ENCODE measurements around the gene MYZAP. TPM values are rescaled to one million over a fixed set of nuclear protein-coding genes. Genes with fewer than 3 reads are reported as not detected.

Gene MYZAP
- total RNA-seq, 1 donor from 2014 or later, result 2.6 TPM

DNA sequence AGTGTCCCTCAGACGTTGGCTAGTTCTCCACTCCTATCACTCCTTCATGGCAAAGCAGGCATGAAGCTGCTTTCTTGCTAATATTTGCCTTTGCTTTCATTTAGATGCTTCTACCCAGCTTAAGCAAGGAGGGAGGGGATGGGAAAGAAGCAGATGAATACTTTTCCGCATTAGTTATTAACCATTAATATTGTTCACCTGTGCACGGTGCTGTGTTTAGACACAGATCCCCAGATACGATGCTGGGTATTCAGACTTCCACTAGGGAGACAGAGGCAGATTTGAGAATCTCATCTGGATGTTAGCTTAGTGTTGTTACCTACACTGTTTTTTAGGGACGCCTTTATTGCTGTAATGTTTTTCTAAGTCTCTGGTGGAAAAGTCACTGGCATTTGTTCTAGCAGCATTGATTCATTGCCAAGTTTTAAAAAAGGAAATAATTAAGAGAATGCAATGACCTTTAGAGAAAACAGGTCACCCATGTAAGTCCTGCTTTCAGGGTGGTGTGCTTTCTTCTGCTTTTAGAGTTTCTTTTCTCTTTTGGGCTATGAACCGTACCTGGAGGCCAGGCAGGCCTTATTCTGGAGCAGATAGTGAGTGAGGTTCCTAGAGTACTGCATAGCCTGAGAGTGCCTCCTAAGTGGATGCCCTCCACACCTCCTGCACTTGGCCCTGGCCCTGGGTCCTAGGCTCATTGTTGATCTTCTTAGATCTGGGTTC, 55.5 kb downstream of the MYZAP start:
- Histone ChIP-seq H3K9ac (ENCODE audit: low read depth in 1 of 3, low read length in 3 of 3) (no peak overlapping the region), H3K27me3 (ENCODE audit: control insufficient read depth in 3 of 3, insufficient read depth in 3 of 3, low read length in 3 of 3) (no peaks in the 10 kb centered on the region), H3K4me1 (ENCODE audit: control insufficient read depth in 3 of 3, insufficient read depth in 3 of 3, low read length in 3 of 3) (peaks cover 9 to 12% (median 11%) of the 10 kb centered on the region in 3 donors), H3K4me3 (ENCODE audit: low read length in 3 of 3) (peak overlapping the region in 1 of 3 donors; percentile 4), H3K27ac (ENCODE audit: low read depth, low read length) (no peak overlapping the region), H3K9me3 (ENCODE audit: control insufficient read depth in 3 of 3, low read length in 3 of 3) (no peaks in the 10 kb centered on the region), H3K36me3 (ENCODE audit: control insufficient read depth in 3 of 3, insufficient read depth in 3 of 3, low read length in 3 of 3) (no peaks in the 10 kb centered on the region)

DNA sequence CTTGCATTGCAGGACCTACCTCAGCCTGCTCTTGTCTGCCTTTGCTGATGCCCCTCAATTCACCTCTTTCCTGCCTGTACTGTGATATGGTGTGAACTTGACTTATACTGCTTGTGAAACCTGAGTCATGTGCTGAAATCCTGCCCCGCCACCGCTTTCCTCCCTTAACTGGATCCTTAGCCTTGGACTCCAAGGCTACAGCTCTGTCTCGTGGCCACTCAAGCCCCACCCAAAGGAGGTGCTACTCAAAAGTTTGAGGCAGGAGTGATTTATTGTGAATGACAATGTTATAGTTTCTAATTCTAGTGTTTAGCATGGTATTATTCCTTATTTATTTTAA, 56.1 kb downstream of the MYZAP start:
- Histone ChIP-seq H3K36me3 (ENCODE audit: control insufficient read depth in 3 of 3, insufficient read depth in 3 of 3, low read length in 3 of 3) (no peaks in the 10 kb centered on the region), H3K9me3 (ENCODE audit: control insufficient read depth in 3 of 3, low read length in 3 of 3) (no peaks in the 10 kb centered on the region), H3K27me3 (ENCODE audit: control insufficient read depth in 3 of 3, insufficient read depth in 3 of 3, low read length in 3 of 3) (no peaks in the 10 kb centered on the region), H3K4me3 (ENCODE audit: low read length in 3 of 3) (peak overlapping the region in 1 of 3 donors; percentile 4), H3K27ac (ENCODE audit: low read depth, low read length) (no peak overlapping the region), H3K9ac (ENCODE audit: low read depth in 1 of 3, low read length in 3 of 3) (no peak overlapping the region), H3K4me1 (ENCODE audit: control insufficient read depth in 3 of 3, insufficient read depth in 3 of 3, low read length in 3 of 3) (peaks cover 9 to 12% (median 11%) of the 10 kb centered on the region in 3 donors)

DNA sequence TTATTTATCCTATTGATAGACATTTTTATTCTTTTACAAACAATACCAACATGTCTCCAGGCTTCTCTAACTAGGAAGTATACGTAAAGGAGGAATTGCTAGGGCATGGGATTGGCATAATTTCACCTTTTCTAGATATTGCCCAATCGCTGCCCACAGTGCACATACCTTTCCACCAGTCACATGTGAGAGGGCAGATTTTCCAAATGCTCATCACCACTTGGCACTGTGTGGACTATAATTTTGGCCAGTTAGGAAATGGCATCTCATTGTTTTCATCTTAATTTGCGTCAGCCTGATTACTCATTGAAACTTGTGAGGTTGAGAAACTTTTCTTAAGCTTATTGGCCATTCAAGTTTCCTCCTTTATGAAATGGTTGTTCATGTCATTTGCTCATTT, 57.4 kb downstream of the MYZAP start:
- no peak overlapping the region for H3K4me3 ChIP-seq (ENCODE audit: low read length in 3 of 3)
- no peak overlapping the region for H3K9ac ChIP-seq (ENCODE audit: low read depth in 1 of 3, low read length in 3 of 3)
- H3K27me3 ChIP-seq (ENCODE audit: control insufficient read depth in 3 of 3, insufficient read depth in 3 of 3, low read length in 3 of 3), result no peaks in the 10 kb centered on the region
- H3K36me3 ChIP-seq (ENCODE audit: control insufficient read depth in 3 of 3, insufficient read depth in 3 of 3, low read length in 3 of 3), result no peaks in the 10 kb centered on the region
- H3K9me3 ChIP-seq (ENCODE audit: control insufficient read depth in 3 of 3, low read length in 3 of 3), result no peaks in the 10 kb centered on the region
- no peak overlapping the region for H3K27ac ChIP-seq (ENCODE audit: low read depth, low read length)
- peaks cover 9 to 12% (median 11%) of the 10 kb centered on the region in 3 donors for H3K4me1 ChIP-seq (ENCODE audit: control insufficient read depth in 3 of 3, insufficient read depth in 3 of 3, low read length in 3 of 3)

DNA sequence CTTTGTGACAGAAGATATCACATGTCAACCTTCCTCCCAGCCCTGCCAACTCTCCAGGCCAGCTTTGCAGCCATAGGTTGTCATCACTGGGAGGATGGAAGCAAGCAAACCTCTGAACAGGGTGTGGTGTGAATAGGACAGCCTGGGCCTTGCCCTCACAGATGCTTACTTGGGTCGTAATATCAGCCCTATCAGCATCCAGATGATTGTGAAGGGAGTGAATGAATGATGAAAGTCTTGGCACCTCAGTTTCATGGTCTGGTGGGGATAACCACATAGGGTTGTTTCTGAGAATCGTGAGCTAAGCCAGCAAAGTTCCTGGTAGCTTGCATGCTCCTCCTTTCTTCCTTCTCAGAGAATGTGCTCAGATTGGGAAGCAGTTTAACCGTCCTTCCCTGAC, 59.7 kb downstream of the MYZAP start:
- no peak overlapping the region for H3K4me3 ChIP-seq (ENCODE audit: low read length in 3 of 3)
- H3K9me3 ChIP-seq (ENCODE audit: control insufficient read depth in 3 of 3, low read length in 3 of 3), result no peaks in the 10 kb centered on the region
- no peaks in the 10 kb centered on the region for H3K27me3 ChIP-seq (ENCODE audit: control insufficient read depth in 3 of 3, insufficient read depth in 3 of 3, low read length in 3 of 3)
- no peak overlapping the region for H3K9ac ChIP-seq (ENCODE audit: low read depth in 1 of 3, low read length in 3 of 3)
- no peaks in the 10 kb centered on the region for H3K36me3 ChIP-seq (ENCODE audit: control insufficient read depth in 3 of 3, insufficient read depth in 3 of 3, low read length in 3 of 3)
- H3K4me1 ChIP-seq (ENCODE audit: control insufficient read depth in 3 of 3, insufficient read depth in 3 of 3, low read length in 3 of 3), result peaks cover 9 to 12% (median 11%) of the 10 kb centered on the region in 3 donors
- H3K27ac ChIP-seq (ENCODE audit: low read depth, low read length), result no peak overlapping the region

DNA sequence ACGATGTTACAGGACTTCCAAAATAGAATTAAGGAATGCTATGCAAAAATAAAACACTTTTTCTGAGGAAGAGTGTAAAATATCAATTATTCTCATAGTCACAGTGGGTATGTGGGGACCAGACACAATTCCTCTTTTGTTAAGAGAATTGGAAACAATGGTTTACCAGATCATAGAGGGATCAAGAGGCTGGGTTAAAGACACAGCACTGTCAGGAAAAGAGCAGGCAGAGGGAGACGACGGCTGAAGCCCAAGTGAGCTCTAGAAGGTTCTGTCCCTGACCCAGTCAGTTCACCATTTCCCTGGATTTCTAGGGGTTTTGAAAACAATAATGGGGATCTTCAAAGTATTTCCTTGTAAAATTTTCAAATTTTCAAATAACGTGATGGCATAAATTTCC, 60.8 kb downstream of the MYZAP start:
- Histone ChIP-seq H3K4me1 (ENCODE audit: control insufficient read depth in 3 of 3, insufficient read depth in 3 of 3, low read length in 3 of 3) (peaks cover 4 to 6% (median 5%) of the 10 kb centered on the region in 3 donors), H3K4me3 (ENCODE audit: low read length in 3 of 3) (no peak overlapping the region), H3K36me3 (ENCODE audit: control insufficient read depth in 3 of 3, insufficient read depth in 3 of 3, low read length in 3 of 3) (no peaks in the 10 kb centered on the region), H3K9ac (ENCODE audit: low read depth in 1 of 3, low read length in 3 of 3) (no peak overlapping the region), H3K27me3 (ENCODE audit: control insufficient read depth in 3 of 3, insufficient read depth in 3 of 3, low read length in 3 of 3) (no peaks in the 10 kb centered on the region), H3K27ac (ENCODE audit: low read depth, low read length) (no peak overlapping the region), H3K9me3 (ENCODE audit: control insufficient read depth in 3 of 3, low read length in 3 of 3) (no peaks in the 10 kb centered on the region)

DNA sequence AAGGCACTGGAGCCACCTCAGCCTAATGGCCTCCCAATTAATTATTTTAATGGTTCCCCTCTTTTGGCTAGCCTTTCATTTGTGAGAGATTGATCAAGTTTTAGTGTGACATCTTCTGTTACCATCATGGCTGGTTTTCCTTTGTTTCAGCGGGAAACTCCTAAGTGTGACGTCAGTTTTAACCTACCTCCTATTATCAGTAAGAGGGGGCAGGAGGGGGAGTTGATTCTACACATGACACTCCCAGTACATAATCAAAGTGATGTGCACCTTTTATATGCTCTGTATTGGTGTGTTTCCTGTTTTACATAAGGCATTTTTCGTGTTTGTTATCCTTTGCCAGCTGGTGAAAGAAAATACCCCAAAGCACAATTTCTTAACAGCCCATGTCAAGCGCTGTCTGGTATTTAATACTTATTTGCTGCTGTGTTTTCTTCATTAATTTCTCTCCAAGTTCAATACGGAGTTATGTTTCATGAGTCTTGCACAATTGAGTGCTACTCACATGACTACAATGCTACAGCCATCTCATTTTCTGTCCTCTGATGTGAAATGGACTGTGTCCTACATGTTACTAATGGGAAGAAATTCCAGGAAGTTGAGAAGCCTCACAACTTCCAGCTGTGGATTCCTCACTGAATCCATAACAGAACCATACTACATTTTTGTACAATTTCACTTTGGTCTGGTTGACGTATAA, 62.6 kb downstream of the MYZAP start:
- H3K9ac ChIP-seq (ENCODE audit: low read depth in 1 of 3, low read length in 3 of 3), result no peak overlapping the region
- H3K27ac ChIP-seq (ENCODE audit: low read depth, low read length), result no peak overlapping the region
- no peaks in the 10 kb centered on the region for H3K4me1 ChIP-seq (ENCODE audit: control insufficient read depth in 3 of 3, insufficient read depth in 3 of 3, low read length in 3 of 3)
- H3K4me3 ChIP-seq (ENCODE audit: low read length in 3 of 3), result no peak overlapping the region
- no peaks in the 10 kb centered on the region for H3K9me3 ChIP-seq (ENCODE audit: control insufficient read depth in 3 of 3, low read length in 3 of 3)
- no peaks in the 10 kb centered on the region for H3K27me3 ChIP-seq (ENCODE audit: control insufficient read depth in 3 of 3, insufficient read depth in 3 of 3, low read length in 3 of 3)
- no peaks in the 10 kb centered on the region for H3K36me3 ChIP-seq (ENCODE audit: control insufficient read depth in 3 of 3, insufficient read depth in 3 of 3, low read length in 3 of 3)

DNA sequence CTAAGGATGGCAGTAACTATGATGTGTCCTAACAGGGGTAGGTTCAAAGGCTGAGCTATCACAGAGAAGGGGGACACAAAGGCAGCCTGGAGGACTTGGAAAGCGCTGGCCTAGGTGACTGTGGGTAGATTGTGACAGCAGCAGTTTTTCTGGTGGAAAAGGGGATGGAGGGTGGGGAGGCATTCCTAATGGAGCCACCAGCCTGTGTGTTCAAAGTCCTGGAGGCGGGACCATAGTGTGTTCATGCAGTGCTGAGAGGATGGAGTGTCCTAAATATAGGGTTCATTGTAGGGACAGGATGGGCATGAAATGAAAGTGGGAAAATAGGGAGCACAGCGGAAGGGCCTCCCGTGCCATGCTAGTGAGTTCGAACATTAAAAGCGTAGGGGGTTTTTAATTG, 63.3 kb downstream of the MYZAP start:
- Histone ChIP-seq H3K36me3 (ENCODE audit: control insufficient read depth in 3 of 3, insufficient read depth in 3 of 3, low read length in 3 of 3) (no peaks in the 10 kb centered on the region), H3K27ac (ENCODE audit: low read depth, low read length) (no peak overlapping the region), H3K27me3 (ENCODE audit: control insufficient read depth in 3 of 3, insufficient read depth in 3 of 3, low read length in 3 of 3) (no peaks in the 10 kb centered on the region), H3K9ac (ENCODE audit: low read depth in 1 of 3, low read length in 3 of 3) (no peak overlapping the region), H3K4me3 (ENCODE audit: low read length in 3 of 3) (no peak overlapping the region), H3K4me1 (ENCODE audit: control insufficient read depth in 3 of 3, insufficient read depth in 3 of 3, low read length in 3 of 3) (no peaks in the 10 kb centered on the region), H3K9me3 (ENCODE audit: control insufficient read depth in 3 of 3, low read length in 3 of 3) (no peaks in the 10 kb centered on the region)

DNA sequence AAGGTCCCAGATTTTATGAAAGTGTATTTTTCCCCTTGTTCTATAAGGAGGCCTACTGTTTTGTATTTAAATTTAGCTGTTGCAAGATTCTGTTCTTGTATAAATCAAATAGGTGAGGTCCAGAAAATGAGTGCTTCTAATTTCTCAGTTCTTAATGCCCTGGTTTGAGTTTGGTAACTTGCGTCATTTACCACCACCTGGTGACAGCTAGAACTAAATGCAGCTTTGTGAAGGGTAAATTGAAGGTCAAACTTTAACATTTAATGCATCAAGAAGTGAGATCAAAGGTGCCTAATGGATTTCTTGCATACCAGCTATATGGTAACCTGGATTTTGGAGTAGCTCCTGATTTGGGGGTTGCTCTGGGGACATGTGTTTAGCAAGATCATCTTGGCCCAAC, 64.1 kb downstream of the MYZAP start:
- Histone ChIP-seq H3K4me1 (ENCODE audit: control insufficient read depth in 3 of 3, insufficient read depth in 3 of 3, low read length in 3 of 3) (no peaks in the 10 kb centered on the region), H3K9ac (ENCODE audit: low read depth in 1 of 3, low read length in 3 of 3) (no peak overlapping the region), H3K27ac (ENCODE audit: low read depth, low read length) (no peak overlapping the region), H3K9me3 (ENCODE audit: control insufficient read depth in 3 of 3, low read length in 3 of 3) (no peaks in the 10 kb centered on the region), H3K4me3 (ENCODE audit: low read length in 3 of 3) (no peak overlapping the region), H3K36me3 (ENCODE audit: control insufficient read depth in 3 of 3, insufficient read depth in 3 of 3, low read length in 3 of 3) (no peaks in the 10 kb centered on the region), H3K27me3 (ENCODE audit: control insufficient read depth in 3 of 3, insufficient read depth in 3 of 3, low read length in 3 of 3) (no peaks in the 10 kb centered on the region)

DNA sequence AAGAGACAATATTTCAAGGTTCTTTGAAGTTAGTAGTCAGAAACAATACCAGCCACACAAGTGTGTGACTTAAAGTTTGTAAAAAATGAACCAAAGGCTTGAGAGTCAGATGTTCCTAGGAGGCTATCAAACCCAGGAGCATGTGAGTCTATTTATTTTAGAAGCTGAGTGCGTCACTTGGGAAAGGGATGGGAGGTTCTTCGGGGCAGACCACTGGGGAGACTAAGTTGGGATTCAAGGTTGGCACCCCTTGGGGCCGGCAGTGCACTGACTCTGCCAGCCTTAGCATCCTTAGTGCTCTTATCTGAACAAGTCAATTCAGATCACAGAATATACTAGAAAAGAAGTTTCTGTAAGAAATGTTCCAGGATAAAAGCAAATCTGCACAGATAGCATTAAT, 64.7 kb downstream of the MYZAP start:
- Histone ChIP-seq H3K27ac (ENCODE audit: low read depth, low read length) (no peak overlapping the region), H3K9ac (ENCODE audit: low read depth in 1 of 3, low read length in 3 of 3) (no peak overlapping the region), H3K9me3 (ENCODE audit: control insufficient read depth in 3 of 3, low read length in 3 of 3) (no peaks in the 10 kb centered on the region), H3K4me1 (ENCODE audit: control insufficient read depth in 3 of 3, insufficient read depth in 3 of 3, low read length in 3 of 3) (no peaks in the 10 kb centered on the region), H3K36me3 (ENCODE audit: control insufficient read depth in 3 of 3, insufficient read depth in 3 of 3, low read length in 3 of 3) (no peaks in the 10 kb centered on the region), H3K4me3 (ENCODE audit: low read length in 3 of 3) (no peak overlapping the region), H3K27me3 (ENCODE audit: control insufficient read depth in 3 of 3, insufficient read depth in 3 of 3, low read length in 3 of 3) (no peaks in the 10 kb centered on the region)

DNA sequence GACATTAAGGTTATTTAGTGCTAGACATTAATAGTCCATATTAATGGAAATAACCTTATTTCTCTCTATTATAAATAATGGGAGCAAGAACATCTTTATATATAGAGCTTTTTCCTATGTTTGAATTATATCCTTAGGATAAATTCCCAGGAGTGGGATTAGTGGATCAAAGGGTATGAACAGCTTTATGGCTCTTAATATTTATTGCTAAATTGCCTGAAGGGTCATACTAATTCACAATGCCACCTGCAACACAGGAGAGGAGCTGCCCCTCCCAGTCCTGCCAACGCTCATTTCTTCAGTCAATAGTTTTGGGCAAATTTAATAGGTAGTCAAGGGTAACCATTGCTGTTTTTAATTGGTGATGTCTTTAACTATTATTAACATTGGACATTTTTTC, 65.9 kb downstream of the MYZAP start:
- Histone ChIP-seq H3K27ac (ENCODE audit: low read depth, low read length) (no peak overlapping the region), H3K9me3 (ENCODE audit: control insufficient read depth in 3 of 3, low read length in 3 of 3) (no peaks in the 10 kb centered on the region), H3K4me3 (ENCODE audit: low read length in 3 of 3) (no peak overlapping the region), H3K9ac (ENCODE audit: low read depth in 1 of 3, low read length in 3 of 3) (no peak overlapping the region), H3K27me3 (ENCODE audit: control insufficient read depth in 3 of 3, insufficient read depth in 3 of 3, low read length in 3 of 3) (no peaks in the 10 kb centered on the region), H3K4me1 (ENCODE audit: control insufficient read depth in 3 of 3, insufficient read depth in 3 of 3, low read length in 3 of 3) (no peaks in the 10 kb centered on the region), H3K36me3 (ENCODE audit: control insufficient read depth in 3 of 3, insufficient read depth in 3 of 3, low read length in 3 of 3) (no peaks in the 10 kb centered on the region)

Data from skeletal muscle tissue (tissue), 4 donors.